ENCODE results near the gene POLR2B.

POLR2B gene

GRCh38 chr4:57078685-57079521 lies 100.2 kb downstream of the POLR2B start (continued):
- TF ChIP-seq KLF10 (tag by site-specific recombination; IDR thresholded peaks at IDR 0.05) (0 out of 2 replicates have a peak, but pooled peaks have one; percentile 16), ZSCAN5A (tag by site-specific recombination; IDR thresholded peaks at IDR 0.05) (no peak), ZNF558 (tag by site-specific recombination; IDR thresholded peaks at IDR 0.05) (peak; percentile 75; the same call in 1 of the 2 replicates), ZNF366 (tag by site-specific recombination; conservative IDR thresholded peaks at IDR 0.05) (peak; percentile 78), ZBTB7A (tag by site-specific recombination; IDR thresholded peaks at IDR 0.05; ENCODE audit: low read depth) (no peak), ZBTB6 (tag by site-specific recombination; IDR thresholded peaks at IDR 0.05) (peak; percentile 91), ZXDB (tag by site-specific recombination; IDR thresholded peaks at IDR 0.05) (peak; percentile 74), ZIC2 (tag by site-specific recombination; IDR thresholded peaks at IDR 0.05) (peak; percentile 90), BCL6B (tag by site-specific recombination; IDR thresholded peaks at IDR 0.05) (no peak), ZNF639 (tag by site-specific recombination; IDR thresholded peaks at IDR 0.05) (peak; percentile 42; the same call in 1 of the 2 replicates), ZNF37A (tag by site-specific recombination; IDR thresholded peaks at IDR 0.05) (no peak), ZNF18 (tag by site-specific recombination; IDR thresholded peaks at IDR 0.05) (peak; percentile 77), ZBTB8A (tag by site-specific recombination; IDR thresholded peaks at IDR 0.05) (peak; percentile 84), ZEB2 (tag by site-specific recombination; IDR thresholded peaks at IDR 0.05) (peak; percentile 72), ZNF600 (tag by site-specific recombination; IDR thresholded peaks at IDR 0.05) (peak; percentile 60; the same call in 1 of the 2 replicates), ZNF48 (tag by site-specific recombination; IDR thresholded peaks at IDR 0.05) (no peak)
